Lower lobe of right lung (tissue), 2 donors: Measurements from ENCODE around the gene MACROD2. TPM values are rescaled to one million over a fixed set of nuclear protein-coding genes. Genes with fewer than 3 reads are reported as not detected.
"Not testable (repeated sequence)": the region's sequence is repeated elsewhere in the genome, so short reads cannot be mapped to it uniquely, and the experiment has no call there.

Experiments used
- ATAC-seq, 2 donors: fragments of 200-7000 bp; cut with Tn5 transposase; one replicate each; pipeline ENCODE4 v1.9.1; 2020 to 2022; ENCODE audit warnings: mild to moderate bottlenecking in 2 of 2, moderate library complexity in 2 of 2
- DNase-seq: peaks from one replicate; pipeline ENCODE4 v3.0.0-alpha.2; 2020
- H3K27ac ChIP-seq: fragments of 200-600 bp; one replicate; pipeline ENCODE4 v1.8.0; 2022
- H3K27me3 ChIP-seq: fragments of 200-600 bp; one replicate; pipeline ENCODE4 v1.8.0; 2022; ENCODE audit warnings: low read depth
- H3K36me3 ChIP-seq: fragments of 200-600 bp; one replicate; pipeline ENCODE4 v1.8.0; 2022; ENCODE audit warnings: mild to moderate bottlenecking
- H3K4me1 ChIP-seq: fragments of 200-600 bp; one replicate; pipeline ENCODE4 v1.8.0; 2022
- H3K4me3 ChIP-seq: fragments of 200-600 bp; one replicate; pipeline ENCODE4 v1.8.0; 2022; ENCODE audit warnings: mild to moderate bottlenecking
- H3K9me3 ChIP-seq: fragments of 200-600 bp; one replicate; pipeline ENCODE4 v1.8.0; 2022
- CTCF ChIP-seq: fragments of 200-600 bp; IDR thresholded peaks from one replicate; pipeline ENCODE4 v1.8.0; 2022; ENCODE audit warnings: antibody characterized with exemption, mild to moderate bottlenecking
- intact Hi-C: fragments of 100-400 bp; cut with DNase I; formaldehyde crosslinking; loops from one replicate; pipeline ENCODE4 v1.11.0; 2022
- total RNA-seq: library from RNA; stranded (reverse); fragmentation: NEBNext Ultra II Directional; extraction: Animal tissue kit (Norgen Biotek cat#: 25700); gene quantifications from one replicate; pipeline ENCODE4 v1.2.1, GENCODE V29; 2021
- donor health status: DM: no; HTN: yes; CAD: no; lungs with severe emphysema.

The MACROD2 gene
- total RNA-seq, 1 donor from 2014 or later: 73.0 TPM

DNA sequence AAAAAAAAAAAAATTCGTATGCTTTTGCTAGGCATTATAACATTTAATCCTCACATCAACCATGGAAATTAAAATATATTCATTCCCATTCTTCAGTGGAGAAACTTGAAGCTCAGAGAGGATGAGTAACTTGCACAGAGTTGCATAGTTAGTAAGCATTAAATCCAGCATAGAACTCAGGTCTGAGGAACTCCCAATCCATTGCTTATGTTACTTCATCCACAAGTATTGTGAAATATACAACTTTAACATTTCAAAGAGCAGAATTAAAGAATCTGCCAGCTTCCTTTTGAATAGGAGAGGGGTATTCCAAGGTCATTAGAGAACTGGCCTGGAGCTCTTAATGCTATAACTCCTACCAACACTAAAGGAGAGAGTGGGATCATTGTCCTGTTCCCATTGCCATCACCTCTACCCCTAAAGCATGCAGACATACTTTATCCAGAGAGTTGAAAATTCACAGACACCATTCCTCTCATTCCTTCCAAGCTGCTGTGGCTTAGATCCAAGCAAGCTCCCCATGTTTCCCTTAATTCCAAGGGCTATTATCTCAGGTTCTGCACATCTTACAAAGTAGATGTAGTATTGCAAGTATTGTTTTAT, 250.2 kb downstream of the MACROD2 start:
- no peak for ATAC-seq
- no peak for TF ChIP-seq CTCF
- intact Hi-C loops: no loop called here
- no peaks in the 10 kb centered on the region for H3K9me3 ChIP-seq
- no peak overlapping the region for H3K4me3 ChIP-seq
- DNase-seq: no peak
- H3K27ac ChIP-seq: no peak overlapping the region
- no peaks in the 10 kb centered on the region for H3K4me1 ChIP-seq
- no peaks in the 10 kb centered on the region for H3K36me3 ChIP-seq
- H3K27me3 ChIP-seq: no peaks in the 10 kb centered on the region

DNA sequence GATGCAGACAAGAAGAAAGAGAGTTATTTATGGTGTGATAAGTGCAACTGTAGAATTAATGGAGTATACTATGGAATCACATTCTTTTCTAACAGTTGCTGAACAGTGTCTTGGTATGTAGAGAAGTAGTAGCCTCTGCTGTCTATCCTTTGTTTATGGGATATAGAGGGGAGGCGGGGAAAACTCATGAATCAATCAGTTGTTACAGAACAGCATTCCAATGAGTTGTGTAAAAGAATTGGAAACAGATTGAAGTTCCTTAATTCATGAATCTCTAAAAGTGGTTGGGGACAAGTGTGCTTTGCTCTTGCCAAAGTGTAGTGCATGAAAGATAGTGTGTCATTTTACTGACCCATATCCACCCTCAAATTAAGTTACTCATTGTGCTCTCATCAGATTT, 264.4 kb downstream of the MACROD2 start:
- no peak for ATAC-seq
- Histone ChIP-seq H3K4me3 (no peak overlapping the region), H3K27ac (no peak overlapping the region), H3K27me3 (no peaks in the 10 kb centered on the region), H3K36me3 (no peaks in the 10 kb centered on the region), H3K4me1 (no peaks in the 10 kb centered on the region), H3K9me3 (no peaks in the 10 kb centered on the region)
- intact Hi-C loops: no loop called here
- no peak for DNase-seq
- TF ChIP-seq CTCF: no peak

GRCh38 chr20:14260367-14260766, 265.1 kb downstream of the MACROD2 start:
- no peak overlapping the region for H3K27ac ChIP-seq
- no peaks in the 10 kb centered on the region for H3K9me3 ChIP-seq
- intact Hi-C loops: no loop called here
- no peaks in the 10 kb centered on the region for H3K4me1 ChIP-seq
- no peaks in the 10 kb centered on the region for H3K27me3 ChIP-seq
- no peak for TF ChIP-seq CTCF
- H3K4me3 ChIP-seq: no peak overlapping the region
- no peak for DNase-seq
- no peaks in the 10 kb centered on the region for H3K36me3 ChIP-seq
- ATAC-seq: no peak

DNA sequence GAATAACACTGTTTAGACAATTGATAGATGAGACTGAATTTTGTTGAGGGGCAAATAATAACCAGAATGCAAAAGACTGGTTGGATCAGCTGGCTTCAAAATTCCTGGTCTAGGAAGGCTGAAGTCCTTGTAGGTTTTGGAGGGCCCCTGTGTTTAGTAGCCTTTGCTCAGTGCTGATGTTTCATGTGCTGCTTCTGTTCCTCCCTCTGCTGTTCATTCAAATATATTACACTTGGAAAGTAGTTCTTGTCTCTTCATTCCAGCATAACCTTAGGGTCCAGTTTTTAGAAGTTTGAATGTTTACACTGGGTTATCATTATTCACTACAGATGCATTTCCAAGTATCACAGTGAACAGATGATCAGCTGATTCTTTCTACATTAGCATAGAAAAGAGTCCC, 269.6 kb downstream of the MACROD2 start:
- Histone ChIP-seq H3K27me3 (no peaks in the 10 kb centered on the region), H3K9me3 (no peaks in the 10 kb centered on the region), H3K36me3 (no peaks in the 10 kb centered on the region), H3K27ac (no peak overlapping the region), H3K4me1 (no peaks in the 10 kb centered on the region), H3K4me3 (no peak overlapping the region)
- ATAC-seq (no peak), DNase-seq (no peak)
- intact Hi-C loops: no loop called here
- TF ChIP-seq CTCF: no peak

DNA sequence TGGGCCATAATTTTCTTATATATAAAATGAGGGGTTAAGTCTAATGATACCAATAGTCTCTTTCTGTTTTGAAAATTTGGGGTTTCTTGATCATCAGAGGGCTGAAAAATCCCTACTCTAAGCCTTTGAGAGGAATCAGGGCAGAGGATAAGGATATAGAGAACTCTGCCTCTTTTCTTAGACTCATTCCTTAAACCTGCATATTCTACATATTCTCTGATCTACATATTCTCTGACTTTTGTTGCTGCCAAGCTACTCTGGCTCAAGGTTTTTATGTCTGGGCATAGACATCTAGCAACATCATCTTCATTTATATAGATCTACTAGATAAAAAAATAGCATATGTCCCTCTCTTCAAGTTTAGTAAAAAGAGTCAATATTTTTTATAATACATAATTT, 270.9 kb downstream of the MACROD2 start:
- TF ChIP-seq CTCF: no peak
- H3K27ac ChIP-seq: no peak overlapping the region
- no peaks in the 10 kb centered on the region for H3K4me1 ChIP-seq
- no peaks in the 10 kb centered on the region for H3K9me3 ChIP-seq
- no peak for DNase-seq
- H3K4me3 ChIP-seq: no peak overlapping the region
- intact Hi-C loops: no loop called here
- no peaks in the 10 kb centered on the region for H3K27me3 ChIP-seq
- ATAC-seq: no peak
- H3K36me3 ChIP-seq: no peaks in the 10 kb centered on the region

- H3K27ac ChIP-seq, H3K4me3 ChIP-seq, H3K9me3 ChIP-seq, H3K4me1 ChIP-seq, ATAC-seq, H3K36me3 ChIP-seq, DNase-seq, H3K27me3 ChIP-seq, intact Hi-C loops: not testable (repeated sequence)
These were observed 275.4 kb downstream of the MACROD2 start for GRCh38 chr20:14270751-14271150.
